Measurements from ENCODE around the gene SNX4.

DNA sequence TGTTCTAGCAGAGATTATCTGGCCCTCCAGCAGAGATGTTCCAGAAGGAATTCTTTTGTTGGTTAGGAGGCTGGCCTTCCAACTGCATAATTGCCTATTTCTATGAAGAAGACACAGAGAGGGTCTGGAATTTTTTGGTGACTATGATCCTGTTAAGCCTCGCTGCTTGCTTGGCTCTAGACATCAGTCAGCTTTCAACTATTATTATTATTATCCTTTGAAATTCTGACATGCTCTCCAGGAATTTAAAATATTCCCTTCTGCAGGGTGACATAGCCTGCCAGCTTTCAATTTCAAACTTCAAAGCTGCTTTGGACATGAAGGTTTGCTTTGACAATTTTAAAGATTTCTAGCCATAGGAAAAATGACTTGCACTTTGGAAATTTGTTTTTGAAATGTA lies 118.6 kb downstream of the SNX4 start:
- TF ChIP-seq, protein P1, sequence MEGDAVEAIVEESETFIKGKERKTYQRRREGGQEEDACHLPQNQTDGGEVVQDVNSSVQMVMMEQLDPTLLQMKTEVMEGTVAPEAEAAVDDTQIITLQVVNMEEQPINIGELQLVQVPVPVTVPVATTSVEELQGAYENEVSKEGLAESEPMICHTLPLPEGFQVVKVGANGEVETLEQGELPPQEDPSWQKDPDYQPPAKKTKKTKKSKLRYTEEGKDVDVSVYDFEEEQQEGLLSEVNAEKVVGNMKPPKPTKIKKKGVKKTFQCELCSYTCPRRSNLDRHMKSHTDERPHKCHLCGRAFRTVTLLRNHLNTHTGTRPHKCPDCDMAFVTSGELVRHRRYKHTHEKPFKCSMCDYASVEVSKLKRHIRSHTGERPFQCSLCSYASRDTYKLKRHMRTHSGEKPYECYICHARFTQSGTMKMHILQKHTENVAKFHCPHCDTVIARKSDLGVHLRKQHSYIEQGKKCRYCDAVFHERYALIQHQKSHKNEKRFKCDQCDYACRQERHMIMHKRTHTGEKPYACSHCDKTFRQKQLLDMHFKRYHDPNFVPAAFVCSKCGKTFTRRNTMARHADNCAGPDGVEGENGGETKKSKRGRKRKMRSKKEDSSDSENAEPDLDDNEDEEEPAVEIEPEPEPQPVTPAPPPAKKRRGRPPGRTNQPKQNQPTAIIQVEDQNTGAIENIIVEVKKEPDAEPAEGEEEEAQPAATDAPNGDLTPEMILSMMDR (conservative IDR thresholded peaks at IDR 0.05): no peak
- TF ChIP-seq ZFX (IDR thresholded peaks at IDR 0.05): no peak

Measured in C4-2B (cell line).